Neural progenitor cell (in vitro differentiated cells): ENCODE data around the gene COPS3. TPM values are rescaled to one million over a fixed set of nuclear protein-coding genes. Genes with fewer than 3 reads are reported as not detected.

ENCODE experiments used
- DNase-seq: peaks from one replicate; pipeline ENCODE4 v3.0.0-alpha.2; 2016; ENCODE audit warnings: low spot score
- H2AFZ ChIP-seq: fragments of 200-600 bp; sonication (generic); replicated peaks from 2 replicates; pipeline ENCODE4 v1.6.1; 2016; ENCODE audit warnings: antibody characterized with exemption
- H3F3A ChIP-seq: fragments of 200-600 bp; sonication (generic); 2 replicates; pipeline ENCODE4 v1.6.1; 2016; ENCODE audit warnings: antibody characterized with exemption, low read depth
- H3K27ac ChIP-seq: fragments of 200-600 bp; sonication (generic); 2 replicates; pipeline ENCODE4 v1.5.1; 2016; ENCODE audit warnings: mild to moderate bottlenecking
- H3K27me3 ChIP-seq: fragments of 200-600 bp; sonication (generic); 2 replicates; pipeline ENCODE4 v1.6.1; 2016; ENCODE audit warnings: mild to moderate bottlenecking, moderate library complexity
- H3K36me3 ChIP-seq: fragments of 200-600 bp; sonication (generic); 2 replicates; pipeline ENCODE4 v1.5.1; 2016
- H3K4me1 ChIP-seq: fragments of 200-600 bp; sonication (generic); 2 replicates; pipeline ENCODE4 v1.6.1; 2016; ENCODE audit warnings: mixed run types
- H3K4me2 ChIP-seq: fragments of 200-600 bp; sonication (generic); 2 replicates; pipeline ENCODE4 v1.6.1; 2016
- H3K4me3 ChIP-seq: fragments of 200-600 bp; sonication (generic); 2 replicates; pipeline ENCODE4 v1.5.1; 2016
- H3K79me2 ChIP-seq: fragments of 200-600 bp; sonication (generic); 2 replicates; pipeline ENCODE4 v1.6.1; 2016; ENCODE audit warnings: low read depth
- H3K9ac ChIP-seq: fragments of 200-600 bp; sonication (generic); 2 replicates; pipeline ENCODE4 v1.6.1; 2016
- H3K9me3 ChIP-seq: fragments of 200-600 bp; sonication (generic); 2 replicates; pipeline ENCODE4 v1.5.1; 2016; ENCODE audit warnings: low read depth
- H4K20me1 ChIP-seq: fragments of 200-600 bp; sonication (generic); 2 replicates; pipeline ENCODE4 v1.6.1; 2016; ENCODE audit warnings: low read depth
- H3K27ac Mint-ChIP-seq: 3 replicates; pipeline ENCODE4 v1.8.0; 2021; ENCODE audit warnings: mixed read lengths
- H3K27me3 Mint-ChIP-seq: 2 replicates; pipeline ENCODE4 v1.8.0; 2022; ENCODE audit warnings: low read depth, mild to moderate bottlenecking, inconsistent platforms, moderate library complexity, mixed read lengths; ENCODE audit not compliant: insufficient read depth
- H3K36me3 Mint-ChIP-seq: 3 replicates; pipeline ENCODE4 v1.8.0; 2021; ENCODE audit warnings: mixed read lengths
- H3K4me1 Mint-ChIP-seq: 3 replicates; pipeline ENCODE4 v1.8.0; 2021; ENCODE audit warnings: mixed read lengths
- H3K4me3 Mint-ChIP-seq: 3 replicates; pipeline ENCODE4 v1.8.0; 2021; ENCODE audit warnings: mild to moderate bottlenecking, moderate library complexity, mixed read lengths
- H3K9me3 Mint-ChIP-seq: 3 replicates; pipeline ENCODE4 v1.8.0; 2020; ENCODE audit warnings: mixed read lengths
- EZH2 ChIP-seq: fragments of 200-600 bp; sonication (generic); IDR thresholded peaks from 2 replicates; pipeline ENCODE4 v1.6.1; 2017; ENCODE audit warnings: antibody characterized with exemption, mild to moderate bottlenecking, moderate library complexity
- EZH2phosphoT487 ChIP-seq: fragments of 200-600 bp; sonication (generic); IDR thresholded peaks from 2 replicates; pipeline ENCODE4 v1.6.1; 2017; ENCODE audit warnings: antibody characterized with exemption
- total RNA-seq: library from RNA; depleted of rRNA; stranded (reverse); fragments of >200 nt; gene quantifications from 2 replicates; pipeline ENCODE4 v1.2.3, GENCODE V29; 2015; ENCODE audit warnings: low replicate concordance
- TF ChIP-seq, protein P1 (sequence below): fragments of 200-600 bp; sonication (generic); IDR thresholded peaks from 2 replicates; pipeline ENCODE4 v1.5.1; 2017; ENCODE audit warnings: antibody characterized with exemption, mild to moderate bottlenecking

The COPS3 gene
- total RNA-seq, 1 donor from 2014 or later: 113 TPM

DNA sequence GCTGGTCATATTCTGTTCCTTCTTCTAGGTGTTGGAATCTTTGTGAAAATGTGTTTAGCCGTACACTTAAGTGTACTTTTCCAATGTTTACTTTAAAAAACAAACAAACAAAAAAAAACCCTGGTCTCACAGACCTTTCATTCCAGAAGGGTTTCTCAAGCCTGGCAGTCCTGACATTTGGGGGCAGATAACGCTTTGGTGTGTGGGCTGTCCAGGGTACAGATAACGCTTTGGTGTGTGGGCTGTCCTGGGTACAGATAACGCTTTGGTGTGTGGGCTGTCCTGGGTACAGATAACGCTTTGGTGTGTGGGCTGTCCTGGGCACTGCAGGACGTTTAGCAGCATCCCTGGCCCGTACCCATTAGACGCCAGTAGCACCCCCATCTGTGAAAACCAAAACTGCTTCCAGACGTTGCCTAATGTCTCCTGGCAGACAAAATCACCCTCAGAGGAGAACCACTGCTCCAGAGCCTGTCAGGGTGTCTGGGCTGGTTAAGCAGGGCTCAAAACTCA is 28.8 kb downstream of the COPS3 start:
- Histone ChIP-seq H4K20me1 (no peaks in the 10 kb centered on the region), H3K9me3 (no peaks in the 10 kb centered on the region), H3K9ac (no peak overlapping the region), H3K36me3 (peaks cover 12% of the 10 kb centered on the region), H3K79me2 (no peaks in the 10 kb centered on the region), H3K27ac (no peak overlapping the region), H3K27me3 (no peaks in the 10 kb centered on the region), H3K4me2 (no peak overlapping the region), H3K4me1 (no peaks in the 10 kb centered on the region), H3F3A (no peaks in the 10 kb centered on the region), H2AFZ (no peak overlapping the region), H3K4me3 (no peak overlapping the region)
- Mint-ChIP-seq H3K4me1 (no peaks in the 10 kb centered on the region), H3K27me3 (peaks cover 2% of the 10 kb centered on the region), H3K9me3 (no peaks in the 10 kb centered on the region), H3K4me3 (no peak overlapping the region), H3K36me3 (peaks cover 37% of the 10 kb centered on the region), H3K27ac (no peak overlapping the region)
- no peak for TF ChIP-seq EZH2
- TF ChIP-seq, protein P1, sequence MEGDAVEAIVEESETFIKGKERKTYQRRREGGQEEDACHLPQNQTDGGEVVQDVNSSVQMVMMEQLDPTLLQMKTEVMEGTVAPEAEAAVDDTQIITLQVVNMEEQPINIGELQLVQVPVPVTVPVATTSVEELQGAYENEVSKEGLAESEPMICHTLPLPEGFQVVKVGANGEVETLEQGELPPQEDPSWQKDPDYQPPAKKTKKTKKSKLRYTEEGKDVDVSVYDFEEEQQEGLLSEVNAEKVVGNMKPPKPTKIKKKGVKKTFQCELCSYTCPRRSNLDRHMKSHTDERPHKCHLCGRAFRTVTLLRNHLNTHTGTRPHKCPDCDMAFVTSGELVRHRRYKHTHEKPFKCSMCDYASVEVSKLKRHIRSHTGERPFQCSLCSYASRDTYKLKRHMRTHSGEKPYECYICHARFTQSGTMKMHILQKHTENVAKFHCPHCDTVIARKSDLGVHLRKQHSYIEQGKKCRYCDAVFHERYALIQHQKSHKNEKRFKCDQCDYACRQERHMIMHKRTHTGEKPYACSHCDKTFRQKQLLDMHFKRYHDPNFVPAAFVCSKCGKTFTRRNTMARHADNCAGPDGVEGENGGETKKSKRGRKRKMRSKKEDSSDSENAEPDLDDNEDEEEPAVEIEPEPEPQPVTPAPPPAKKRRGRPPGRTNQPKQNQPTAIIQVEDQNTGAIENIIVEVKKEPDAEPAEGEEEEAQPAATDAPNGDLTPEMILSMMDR: no peak
- TF ChIP-seq EZH2phosphoT487: no peak
- DNase-seq: no peak

DNA sequence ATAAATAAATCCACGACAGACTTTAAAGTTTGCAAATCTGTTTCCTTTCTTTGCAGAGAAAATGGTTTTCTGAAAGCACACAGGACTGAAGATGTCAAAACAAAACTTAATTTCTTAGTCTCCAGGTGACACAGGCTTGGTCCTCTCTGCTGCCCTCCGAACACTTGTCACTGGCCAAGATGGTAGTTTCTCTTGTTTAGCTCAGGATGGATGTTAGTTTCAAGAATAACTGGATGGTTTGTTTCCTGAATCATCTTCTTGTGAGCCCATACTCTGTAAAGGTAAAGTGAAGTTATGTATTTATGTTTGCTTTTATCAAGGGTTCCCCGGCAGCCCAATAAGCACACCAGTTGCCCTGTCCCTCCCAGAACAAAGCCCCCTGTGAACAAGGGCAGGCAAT is 34.2 kb downstream of the COPS3 start:
- H3K9ac ChIP-seq: no peak overlapping the region
- H3K4me2 ChIP-seq: no peak overlapping the region
- peaks cover 9% of the 10 kb centered on the region for H3F3A ChIP-seq
- H3K27me3 ChIP-seq: no peaks in the 10 kb centered on the region
- Mint-ChIP-seq H3K36me3 (peaks cover 17% of the 10 kb centered on the region), H3K27ac (no peak overlapping the region), H3K9me3 (no peaks in the 10 kb centered on the region), H3K4me3 (no peak overlapping the region), H3K4me1 (no peaks in the 10 kb centered on the region), H3K27me3 (peaks cover 2% of the 10 kb centered on the region)
- no peaks in the 10 kb centered on the region for H3K4me1 ChIP-seq
- no peaks in the 10 kb centered on the region for H4K20me1 ChIP-seq
- H3K36me3 ChIP-seq: peaks cover 8% of the 10 kb centered on the region
- TF ChIP-seq EZH2phosphoT487: no peak
- TF ChIP-seq, protein P1: no peak
- TF ChIP-seq EZH2: no peak
- no peak overlapping the region for H2AFZ ChIP-seq
- H3K27ac ChIP-seq: no peak overlapping the region
- H3K9me3 ChIP-seq: no peaks in the 10 kb centered on the region
- no peak for DNase-seq
- H3K79me2 ChIP-seq: no peaks in the 10 kb centered on the region
- no peak overlapping the region for H3K4me3 ChIP-seq

DNA sequence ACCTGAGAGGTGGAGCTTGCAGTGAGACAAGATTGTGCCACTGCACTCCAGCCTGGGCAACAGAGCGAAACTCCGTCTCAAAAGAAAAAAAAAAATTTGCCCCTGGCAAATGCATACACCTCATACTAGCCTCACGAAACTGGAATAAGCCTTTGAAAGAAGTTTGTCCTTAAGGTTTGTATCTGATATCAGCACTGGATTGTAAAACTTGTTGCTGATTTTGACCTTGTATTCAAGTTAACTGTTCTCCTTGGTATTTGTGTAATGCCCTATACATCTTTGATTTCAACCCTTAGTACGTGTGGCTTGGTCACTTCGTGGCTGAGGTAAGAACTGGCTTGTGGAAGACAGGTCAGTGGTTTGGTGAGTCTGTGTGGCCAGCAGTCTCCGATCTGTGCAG is 37.9 kb downstream of the COPS3 start:
- Histone ChIP-seq H3F3A (peaks cover 16% of the 10 kb centered on the region), H3K9ac (no peak overlapping the region), H3K27me3 (no peaks in the 10 kb centered on the region), H3K79me2 (peaks cover 5% of the 10 kb centered on the region), H2AFZ (no peak overlapping the region), H4K20me1 (no peaks in the 10 kb centered on the region), H3K27ac (no peak overlapping the region), H3K4me3 (no peak overlapping the region), H3K36me3 (peaks cover 5% of the 10 kb centered on the region), H3K4me1 (no peaks in the 10 kb centered on the region), H3K4me2 (no peak overlapping the region), H3K9me3 (no peaks in the 10 kb centered on the region)
- peak overlapping the region; percentile 5 for H3K27ac Mint-ChIP-seq
- H3K4me1 Mint-ChIP-seq: peaks cover 2% of the 10 kb centered on the region
- peaks cover 7% of the 10 kb centered on the region for H3K36me3 Mint-ChIP-seq
- no peak for DNase-seq
- H3K4me3 Mint-ChIP-seq: no peak overlapping the region
- H3K9me3 Mint-ChIP-seq: no peaks in the 10 kb centered on the region
- no peaks in the 10 kb centered on the region for H3K27me3 Mint-ChIP-seq
- TF ChIP-seq, protein P1: no peak
- TF ChIP-seq EZH2 (no peak), EZH2phosphoT487 (no peak)
